Measurements from ENCODE around the gene OPRD1. TPM values are rescaled to one million over a fixed set of nuclear protein-coding genes. Genes with fewer than 3 reads are reported as not detected.

OPRD1 gene
- total RNA-seq, 4 donors from 2014 or later: under 0.01 to 0.23 (median 0.15) TPM

- H3K27me3 ChIP-seq: peaks cover 0 to 27% (median 0%) of the 10 kb centered on the region in 4 donors
- no peaks in the 10 kb centered on the region for H3K4me1 ChIP-seq
- 69% methylated on average over 2 of the region's 3 CpGs for WGBS
- H3K9me3 ChIP-seq: no peaks in the 10 kb centered on the region
- no peak overlapping the region for H3K27ac ChIP-seq (replicated peaks in 1 of 4)
- no peak overlapping the region for H3K4me3 ChIP-seq
- H3K36me3 ChIP-seq: no peaks in the 10 kb centered on the region
- intact Hi-C loops (cut with DNase I): no loop called here
- DNase-seq (ENCODE audit: extremely low spot score): no peak
- TF ChIP-seq, protein P1, sequence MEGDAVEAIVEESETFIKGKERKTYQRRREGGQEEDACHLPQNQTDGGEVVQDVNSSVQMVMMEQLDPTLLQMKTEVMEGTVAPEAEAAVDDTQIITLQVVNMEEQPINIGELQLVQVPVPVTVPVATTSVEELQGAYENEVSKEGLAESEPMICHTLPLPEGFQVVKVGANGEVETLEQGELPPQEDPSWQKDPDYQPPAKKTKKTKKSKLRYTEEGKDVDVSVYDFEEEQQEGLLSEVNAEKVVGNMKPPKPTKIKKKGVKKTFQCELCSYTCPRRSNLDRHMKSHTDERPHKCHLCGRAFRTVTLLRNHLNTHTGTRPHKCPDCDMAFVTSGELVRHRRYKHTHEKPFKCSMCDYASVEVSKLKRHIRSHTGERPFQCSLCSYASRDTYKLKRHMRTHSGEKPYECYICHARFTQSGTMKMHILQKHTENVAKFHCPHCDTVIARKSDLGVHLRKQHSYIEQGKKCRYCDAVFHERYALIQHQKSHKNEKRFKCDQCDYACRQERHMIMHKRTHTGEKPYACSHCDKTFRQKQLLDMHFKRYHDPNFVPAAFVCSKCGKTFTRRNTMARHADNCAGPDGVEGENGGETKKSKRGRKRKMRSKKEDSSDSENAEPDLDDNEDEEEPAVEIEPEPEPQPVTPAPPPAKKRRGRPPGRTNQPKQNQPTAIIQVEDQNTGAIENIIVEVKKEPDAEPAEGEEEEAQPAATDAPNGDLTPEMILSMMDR (IDR thresholded peaks at IDR 0.05): no peak
- no peak for TF ChIP-seq POLR2A (IDR thresholded peaks at IDR 0.05; ENCODE audit: low read depth)
- TF ChIP-seq EP300 (IDR thresholded peaks at IDR 0.05): no peak
- TF ChIP-seq POLR2AphosphoS5 (IDR thresholded peaks at IDR 0.05): no peak
These were observed 11.6 kb upstream of the OPRD1 start for GRCh38 chr1:28800324-28800723.

DNA sequence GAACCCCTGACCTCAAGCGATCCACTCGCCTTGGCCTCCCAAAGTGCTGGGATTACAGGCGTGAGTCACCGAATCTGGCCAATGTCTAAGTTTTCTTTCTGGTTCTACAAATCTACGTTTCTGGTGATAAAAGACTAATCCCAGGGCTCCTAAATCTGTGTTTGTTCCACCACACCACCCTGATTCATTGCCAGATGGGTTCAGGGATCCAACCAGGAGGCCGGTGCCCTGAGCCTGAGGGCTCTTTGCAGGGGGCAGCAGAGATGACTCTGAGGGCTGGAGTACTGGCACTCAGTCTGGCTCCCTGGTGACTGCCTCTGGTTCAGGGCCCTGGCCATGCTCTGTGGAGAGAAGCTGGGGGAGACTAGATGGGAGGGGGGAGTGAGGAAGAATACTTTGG is 10.5 kb upstream of the OPRD1 start:
- WGBS: 87% methylated on average over 5 of the region's 6 CpGs
- TF ChIP-seq, protein P1 (IDR thresholded peaks at IDR 0.05): no peak
- TF ChIP-seq POLR2AphosphoS5 (IDR thresholded peaks at IDR 0.05) (no peak), POLR2A (IDR thresholded peaks at IDR 0.05; ENCODE audit: low read depth) (no peak)
- Histone ChIP-seq H3K9me3 (no peaks in the 10 kb centered on the region), H3K4me1 (no peaks in the 10 kb centered on the region), H3K27ac (replicated peaks in 1 of 4) (no peak overlapping the region), H3K36me3 (no peaks in the 10 kb centered on the region), H3K4me3 (no peak overlapping the region), H3K27me3 (peaks cover 0 to 27% (median 0%) of the 10 kb centered on the region in 4 donors)
- DNase-seq (ENCODE audit: extremely low spot score): no peak
- intact Hi-C loops (cut with DNase I): no loop called here

DNA sequence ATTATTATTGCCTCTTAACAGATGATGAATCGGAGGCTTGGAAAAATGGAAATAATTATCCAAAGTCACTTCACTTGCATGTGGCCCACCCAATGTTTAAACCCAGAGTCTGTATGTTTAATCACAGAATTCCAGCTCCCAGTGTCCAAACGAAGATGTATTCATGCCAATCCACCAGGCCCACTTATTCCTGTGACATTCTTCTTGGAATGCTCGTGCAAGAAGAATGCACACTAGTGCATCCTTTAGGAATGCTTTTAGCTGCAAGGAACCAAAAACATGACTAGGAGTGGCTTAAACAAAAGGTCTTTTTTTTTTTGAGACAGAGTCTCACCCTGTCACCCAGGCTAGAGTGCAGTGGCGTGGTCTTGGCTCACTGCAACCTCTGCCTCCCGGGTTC is 8.9 kb upstream of the OPRD1 start:
- 77% methylated on average over 5 of the region's 5 CpGs for WGBS
- TF ChIP-seq, protein P1 (IDR thresholded peaks at IDR 0.05): no peak
- TF ChIP-seq EP300 (IDR thresholded peaks at IDR 0.05) (no peak), POLR2AphosphoS5 (IDR thresholded peaks at IDR 0.05) (no peak), POLR2A (IDR thresholded peaks at IDR 0.05; ENCODE audit: low read depth) (no peak)
- H3K4me3 ChIP-seq: no peak overlapping the region
- no peaks in the 10 kb centered on the region for H3K4me1 ChIP-seq
- no peak overlapping the region for H3K27ac ChIP-seq (replicated peaks in 1 of 4)
- no peaks in the 10 kb centered on the region for H3K9me3 ChIP-seq
- no peaks in the 10 kb centered on the region for H3K36me3 ChIP-seq
- DNase-seq (ENCODE audit: extremely low spot score): no peak
- peaks cover 0 to 18% (median 0%) of the 10 kb centered on the region in 4 donors for H3K27me3 ChIP-seq
- intact Hi-C loops (cut with DNase I): no loop called here

DNA sequence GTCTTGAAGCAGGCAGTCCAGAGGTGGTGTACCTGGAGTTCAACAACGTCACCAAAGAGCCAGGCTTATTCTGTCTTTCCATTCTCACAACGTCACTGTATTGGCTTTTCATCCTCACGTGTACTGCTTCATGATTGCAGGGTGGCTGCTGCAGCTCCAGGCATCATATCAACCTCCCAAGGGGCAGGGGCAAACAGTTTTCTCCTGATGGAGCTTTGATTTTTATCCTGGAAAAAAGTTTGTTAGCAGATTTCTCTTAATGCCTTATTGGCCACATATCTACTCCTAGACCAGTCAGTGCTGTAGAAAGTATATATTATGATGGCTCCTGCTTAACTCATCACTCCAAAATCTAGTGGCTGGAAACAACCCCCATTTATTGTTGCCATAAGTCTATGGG is 8.3 kb upstream of the OPRD1 start:
- no peaks in the 10 kb centered on the region for H3K4me1 ChIP-seq
- WGBS: 87% methylated on average over 3 of the region's 3 CpGs
- H3K36me3 ChIP-seq: no peaks in the 10 kb centered on the region
- H3K9me3 ChIP-seq: no peaks in the 10 kb centered on the region
- intact Hi-C loops (cut with DNase I): no loop called here
- no peak overlapping the region for H3K27ac ChIP-seq (replicated peaks in 1 of 4)
- DNase-seq (ENCODE audit: extremely low spot score): no peak
- TF ChIP-seq POLR2AphosphoS5 (IDR thresholded peaks at IDR 0.05): no peak
- TF ChIP-seq EP300 (IDR thresholded peaks at IDR 0.05): no peak
- TF ChIP-seq, protein P1 (IDR thresholded peaks at IDR 0.05): no peak
- TF ChIP-seq POLR2A (IDR thresholded peaks at IDR 0.05; ENCODE audit: low read depth): no peak
- no peak overlapping the region for H3K4me3 ChIP-seq
- H3K27me3 ChIP-seq: peaks cover 0 to 18% (median 0%) of the 10 kb centered on the region in 4 donors

DNA sequence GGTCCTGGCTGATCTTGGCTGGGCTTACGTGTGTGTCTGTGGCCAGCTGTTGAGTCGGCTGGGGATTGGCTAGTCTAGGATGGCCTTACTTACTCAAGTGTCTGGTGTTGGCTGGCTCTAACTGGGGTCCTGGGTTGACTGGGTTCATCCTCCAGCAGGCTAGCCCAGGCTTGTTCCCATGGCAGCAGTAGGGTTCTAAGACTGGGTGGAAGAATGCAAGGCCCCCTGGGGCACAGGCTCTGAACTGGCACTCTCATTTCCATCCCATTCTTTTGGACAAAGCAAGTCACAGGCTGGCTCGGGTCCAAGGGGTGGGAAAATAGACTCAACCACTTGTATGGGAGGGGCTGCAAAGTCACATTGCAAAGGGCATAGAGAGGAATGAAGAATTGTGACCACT is 7.9 kb upstream of the OPRD1 start:
- H3K27ac ChIP-seq (replicated peaks in 1 of 4): no peak overlapping the region
- no peak overlapping the region for H3K4me3 ChIP-seq
- TF ChIP-seq POLR2AphosphoS5 (IDR thresholded peaks at IDR 0.05): no peak
- TF ChIP-seq, protein P1 (IDR thresholded peaks at IDR 0.05): no peak
- TF ChIP-seq EP300 (IDR thresholded peaks at IDR 0.05): no peak
- no peak for TF ChIP-seq POLR2A (IDR thresholded peaks at IDR 0.05; ENCODE audit: low read depth)
- no peaks in the 10 kb centered on the region for H3K36me3 ChIP-seq
- DNase-seq (ENCODE audit: extremely low spot score): no peak
- H3K4me1 ChIP-seq: no peaks in the 10 kb centered on the region
- H3K27me3 ChIP-seq: peaks cover 0 to 18% (median 0%) of the 10 kb centered on the region in 4 donors
- intact Hi-C loops (cut with DNase I): no loop called here
- H3K9me3 ChIP-seq: no peaks in the 10 kb centered on the region
- WGBS: 67% methylated on average over 3 of the region's 3 CpGs

All from esophagus muscularis mucosa (tissue), 4 donors.